GM12892 (cell line): ENCODE results near the gene BMP3. TPM values are rescaled to one million over a fixed set of nuclear protein-coding genes. Genes with fewer than 3 reads are reported as not detected.
"Not testable (repeated sequence)": the region's sequence is repeated elsewhere in the genome, so short reads cannot be mapped to it uniquely, and the experiment has no call there.

ENCODE experiments used
- DNase-seq: peaks from one replicate; pipeline ENCODE4 v3.0.0; 2011; ENCODE audit not compliant: insufficient read length
- FAIRE-seq: peaks from 2 replicates; lab custom pipeline; 2011; peaks lifted over from hg19 to GRCh38; lab: Jason Lieb, UNC
- POLR2A ChIP-seq: IDR thresholded peaks from 2 replicates; pipeline ENCODE4 v1.6.1; 2011; ENCODE audit warnings: low read depth, low read length, control low read depth
- POLR2AphosphoS5 ChIP-seq: IDR thresholded peaks from 2 replicates; pipeline ENCODE4 v1.6.1; 2011; ENCODE audit warnings: low read depth, low read length, control low read depth
- TAF1 ChIP-seq: IDR thresholded peaks from 2 replicates; pipeline ENCODE4 v1.6.1; 2011; ENCODE audit warnings: low read depth, mild to moderate bottlenecking, control low read depth, low read length, borderline replicate concordance
- polyA plus RNA-seq: library from polyadenylated mRNA; unstranded; fragments of >200 nt; gene quantifications from one replicate; pipeline ENCODE4 v1.2.1, GENCODE V29; 2012; ENCODE audit warnings: missing spikeins, inconsistent platforms; ENCODE audit not compliant: missing spikeins

BMP3 gene, protein sequence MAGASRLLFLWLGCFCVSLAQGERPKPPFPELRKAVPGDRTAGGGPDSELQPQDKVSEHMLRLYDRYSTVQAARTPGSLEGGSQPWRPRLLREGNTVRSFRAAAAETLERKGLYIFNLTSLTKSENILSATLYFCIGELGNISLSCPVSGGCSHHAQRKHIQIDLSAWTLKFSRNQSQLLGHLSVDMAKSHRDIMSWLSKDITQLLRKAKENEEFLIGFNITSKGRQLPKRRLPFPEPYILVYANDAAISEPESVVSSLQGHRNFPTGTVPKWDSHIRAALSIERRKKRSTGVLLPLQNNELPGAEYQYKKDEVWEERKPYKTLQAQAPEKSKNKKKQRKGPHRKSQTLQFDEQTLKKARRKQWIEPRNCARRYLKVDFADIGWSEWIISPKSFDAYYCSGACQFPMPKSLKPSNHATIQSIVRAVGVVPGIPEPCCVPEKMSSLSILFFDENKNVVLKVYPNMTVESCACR
- polyA plus RNA-seq = not detected

DNA sequence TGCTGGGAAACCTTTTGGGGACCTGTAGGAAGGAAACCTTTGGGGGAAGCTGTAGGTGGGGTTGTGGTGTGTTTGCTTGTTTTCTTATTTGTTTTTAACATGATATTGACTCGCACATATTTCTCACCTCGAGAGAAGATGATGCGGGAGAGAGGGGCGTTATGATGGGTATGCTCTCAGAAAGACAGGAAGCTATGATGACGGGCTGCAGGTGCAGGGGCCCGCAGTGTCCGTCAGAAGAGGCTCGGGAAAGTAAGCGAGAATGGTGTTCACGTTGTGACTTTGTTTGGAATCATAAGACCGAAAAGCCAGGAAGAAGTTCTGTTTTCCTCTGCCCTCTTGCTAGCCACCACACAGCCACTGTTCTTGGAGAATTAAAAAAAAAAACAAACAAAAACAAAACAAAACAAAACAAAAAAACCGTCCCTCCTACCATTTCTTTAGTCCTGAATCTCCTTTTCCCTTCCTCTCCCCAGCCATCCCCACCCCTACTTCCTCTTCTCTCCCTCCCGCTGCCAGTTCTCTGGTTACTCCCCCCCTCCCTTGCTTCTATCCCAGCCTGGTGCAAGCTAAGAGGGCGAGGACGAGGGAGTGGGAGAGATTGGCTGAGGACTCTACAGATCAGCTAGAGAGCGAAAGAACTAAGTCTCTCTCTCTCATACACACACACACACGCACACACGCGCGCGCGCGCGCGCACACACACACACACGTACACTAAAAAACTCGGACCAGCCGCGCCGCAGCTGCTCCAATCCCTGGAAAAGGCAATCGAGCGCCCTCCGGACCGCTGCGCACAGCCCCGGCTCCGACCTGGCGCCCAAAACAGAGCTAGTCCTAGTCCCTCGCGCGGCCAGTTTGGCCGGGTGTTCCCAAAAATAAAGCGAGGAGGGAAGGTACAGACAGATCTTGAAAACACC, at the start of gene BMP3:
TSS of gene BMP3 (plus strand) at position 648 of the 920 bp plus-strand sequence. CDS start 577 bp downstream, outside the sequence.
- DNase-seq (no peak), FAIRE-seq (no peak)
- TF ChIP-seq POLR2A = no peak
- TF ChIP-seq POLR2AphosphoS5 = no peak
- TF ChIP-seq TAF1 = no peak

DNA sequence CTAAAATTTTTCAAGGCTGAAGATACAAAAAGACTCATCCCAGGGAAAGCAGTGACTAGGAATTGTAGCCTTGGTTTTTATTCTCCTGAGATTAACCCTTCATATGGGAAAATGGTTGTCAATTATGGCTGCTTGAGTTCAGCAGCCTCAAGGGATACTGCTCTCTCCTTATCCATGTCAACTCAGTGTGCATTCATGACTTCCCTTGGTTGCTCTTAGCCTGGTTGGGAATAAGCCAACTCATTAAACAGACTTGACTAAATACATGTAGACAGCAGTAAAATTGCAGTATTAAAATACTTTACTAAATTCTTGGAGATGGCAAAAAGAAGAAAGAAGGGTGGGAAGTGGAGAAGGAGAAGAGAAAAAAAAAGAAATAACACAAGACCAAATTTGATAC, 44.5 kb upstream of the BMP3 start:
- TF ChIP-seq TAF1 = no peak
- TF ChIP-seq POLR2A = no peak
- no peak for TF ChIP-seq POLR2AphosphoS5
- DNase-seq (no peak), FAIRE-seq (no peak)

DNA sequence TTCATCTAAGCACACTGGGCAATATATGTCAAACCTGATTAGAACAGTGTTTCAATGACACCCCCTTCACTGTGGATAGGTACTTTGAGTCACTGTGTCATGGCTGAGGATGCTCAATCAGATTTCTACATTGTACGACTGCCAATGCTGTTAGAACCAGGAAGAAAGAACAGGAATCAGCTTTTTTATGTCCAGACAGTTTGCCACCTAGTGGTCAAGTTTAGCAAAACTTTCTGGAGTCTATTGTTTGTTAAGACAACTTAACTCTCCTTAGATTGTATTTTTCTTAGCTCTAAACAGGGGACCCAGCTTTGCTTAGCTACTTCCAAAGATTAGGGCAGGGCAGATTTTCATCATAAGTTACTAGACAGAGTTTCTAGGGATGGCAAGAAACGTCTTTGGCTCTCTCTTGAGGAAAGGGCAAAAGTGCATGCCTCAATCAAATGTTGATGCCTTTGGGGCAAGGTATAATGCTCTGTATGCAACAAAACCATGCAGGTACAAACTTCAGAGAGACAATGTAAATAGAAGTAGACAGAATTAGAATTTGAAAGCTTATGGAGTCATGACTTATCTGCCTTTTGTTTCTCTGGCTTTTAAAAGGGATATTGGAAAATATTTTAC, 40.5 kb upstream of the BMP3 start:
- DNase-seq = no peak
- FAIRE-seq = peak; percentile 88
- no peak for TF ChIP-seq POLR2AphosphoS5
- TF ChIP-seq POLR2A = no peak
- TF ChIP-seq TAF1 = no peak

DNA sequence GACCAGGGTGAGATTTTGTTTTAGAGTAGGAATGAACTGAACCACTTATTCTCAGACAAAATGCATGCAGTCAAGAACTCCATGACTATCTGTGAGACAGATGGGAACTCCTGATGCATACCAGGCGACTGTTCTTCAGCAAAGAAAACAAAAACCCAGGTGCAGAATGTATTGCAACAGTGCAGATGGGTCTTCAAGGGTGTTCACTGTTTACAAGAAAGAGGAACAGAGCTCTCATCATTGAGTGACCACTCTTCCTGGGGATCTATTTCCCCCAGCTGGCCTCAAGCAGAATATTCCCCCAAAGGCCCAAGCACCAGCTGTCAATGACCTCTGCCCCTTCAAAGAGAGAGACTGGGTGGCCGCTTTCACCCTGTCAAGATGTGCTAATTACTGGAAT, 39.7 kb upstream of the BMP3 start:
- DNase-seq (no peak), FAIRE-seq (no peak)

DNA sequence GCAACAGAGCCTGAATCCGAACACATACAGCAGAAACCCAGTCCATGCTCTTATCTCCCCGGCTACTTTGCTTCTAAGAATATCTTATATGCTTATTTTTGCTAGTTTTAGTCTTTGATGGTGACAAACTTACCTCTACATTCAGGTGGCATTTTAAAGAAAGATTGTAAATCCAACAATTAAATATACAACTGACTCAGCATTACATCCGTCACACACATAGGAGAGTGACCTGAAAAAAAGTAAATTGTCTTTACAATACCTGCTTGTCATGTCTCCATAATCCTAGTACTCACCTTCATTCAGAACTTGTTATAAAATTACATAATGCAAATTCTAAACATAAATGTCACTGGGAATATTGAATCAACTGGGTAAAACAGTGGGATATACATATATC, 30.6 kb upstream of the BMP3 start:
- FAIRE-seq (no peak), DNase-seq (no peak)
- TF ChIP-seq TAF1 (no peak), POLR2AphosphoS5 (no peak), POLR2A (no peak)

More for the DNA sequence above, 39.7 kb upstream of the BMP3 start:
- TF ChIP-seq POLR2AphosphoS5 (no peak), TAF1 (no peak), POLR2A (no peak)

DNA sequence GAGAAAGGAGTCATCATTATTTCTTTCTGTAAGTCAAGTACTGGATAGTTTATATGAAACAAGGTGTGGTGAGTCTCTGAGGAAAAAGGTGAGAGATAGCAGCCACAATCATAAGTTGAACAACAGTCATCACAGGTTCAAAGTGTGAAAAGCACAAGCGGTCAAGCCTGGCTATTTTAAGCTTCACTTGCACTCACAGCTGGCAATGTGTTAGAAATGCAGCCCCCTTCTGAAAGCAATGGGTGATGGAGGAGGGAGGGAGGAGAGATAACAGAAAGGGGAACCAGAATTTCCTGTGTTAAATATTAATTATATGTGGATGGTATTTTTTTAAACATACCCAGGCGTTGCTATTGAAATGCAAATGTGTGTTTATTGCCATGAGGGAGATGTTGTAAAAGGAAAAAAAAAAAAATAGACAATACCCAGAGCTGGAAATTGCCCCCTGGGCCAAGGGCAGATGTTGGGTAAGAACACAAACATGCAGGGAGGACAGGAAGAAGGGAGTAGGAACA, 26.9 kb upstream of the BMP3 start:
- no peak for DNase-seq
- TF ChIP-seq TAF1 (no peak), POLR2AphosphoS5 (no peak), POLR2A (no peak)
- no peak for FAIRE-seq

DNA sequence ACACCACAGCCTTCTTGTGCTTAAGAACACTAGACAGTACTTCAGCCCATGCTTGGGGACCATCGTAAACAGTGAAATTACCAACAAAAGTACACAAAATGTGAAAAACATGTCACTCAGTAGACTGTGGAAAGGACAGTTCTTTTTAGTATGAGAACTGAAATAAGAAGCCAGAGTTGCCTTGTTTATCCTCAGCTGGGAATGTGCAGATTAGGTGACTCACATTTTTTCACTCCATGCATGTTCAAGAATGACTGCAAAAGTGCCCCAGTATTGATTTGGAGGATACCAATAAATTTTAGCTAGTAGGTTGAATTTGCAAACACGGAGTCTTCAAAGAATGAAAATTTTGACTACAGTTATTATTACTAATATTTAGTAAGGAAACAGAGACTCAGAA, 23.1 kb upstream of the BMP3 start:
- no peak for DNase-seq
- TF ChIP-seq POLR2A (no peak), POLR2AphosphoS5 (no peak), TAF1 (no peak)
- no peak for FAIRE-seq

DNA sequence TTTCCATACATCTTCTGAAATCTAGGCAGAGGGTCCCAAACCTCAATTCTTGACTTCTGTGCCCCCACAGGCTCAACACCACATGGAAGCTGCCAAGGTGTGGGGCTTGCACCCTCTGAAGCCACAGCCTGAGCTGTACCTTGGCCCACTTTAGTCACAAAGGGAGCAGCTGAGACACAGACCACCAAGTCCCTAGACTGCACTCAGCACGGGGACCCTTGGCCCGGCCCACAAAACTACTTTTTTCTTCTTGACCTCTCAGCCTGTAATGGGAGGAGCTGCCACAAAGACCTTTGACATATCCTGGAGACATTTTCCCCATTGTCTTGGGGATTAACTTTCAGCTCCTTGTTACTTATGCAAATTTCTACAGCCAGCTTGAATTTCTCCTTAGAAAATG, 13.9 kb upstream of the BMP3 start:
- not testable (repeated sequence) for DNase-seq, FAIRE-seq

DNA sequence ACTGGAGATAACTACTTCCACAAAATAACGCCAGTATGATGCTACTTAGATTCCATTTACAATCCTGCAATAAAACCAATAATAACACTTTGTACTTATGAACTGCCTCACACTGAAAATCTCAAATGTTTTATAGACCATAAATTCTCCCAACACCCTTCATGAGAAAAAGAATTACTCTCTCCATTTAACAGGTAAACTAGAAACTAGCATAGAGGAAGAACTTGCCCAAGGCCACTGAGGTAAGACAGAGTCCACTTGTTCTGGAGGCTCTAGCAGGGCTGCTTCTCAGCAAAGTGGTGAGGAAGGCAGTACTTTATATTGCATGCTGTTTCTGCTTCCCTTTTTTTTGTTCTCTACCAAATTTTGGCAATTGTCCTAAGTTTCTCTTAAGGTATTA, 11.5 kb upstream of the BMP3 start:
- FAIRE-seq (no peak), DNase-seq (no peak)
- TF ChIP-seq POLR2A (no peak), POLR2AphosphoS5 (no peak), TAF1 (no peak)

DNA sequence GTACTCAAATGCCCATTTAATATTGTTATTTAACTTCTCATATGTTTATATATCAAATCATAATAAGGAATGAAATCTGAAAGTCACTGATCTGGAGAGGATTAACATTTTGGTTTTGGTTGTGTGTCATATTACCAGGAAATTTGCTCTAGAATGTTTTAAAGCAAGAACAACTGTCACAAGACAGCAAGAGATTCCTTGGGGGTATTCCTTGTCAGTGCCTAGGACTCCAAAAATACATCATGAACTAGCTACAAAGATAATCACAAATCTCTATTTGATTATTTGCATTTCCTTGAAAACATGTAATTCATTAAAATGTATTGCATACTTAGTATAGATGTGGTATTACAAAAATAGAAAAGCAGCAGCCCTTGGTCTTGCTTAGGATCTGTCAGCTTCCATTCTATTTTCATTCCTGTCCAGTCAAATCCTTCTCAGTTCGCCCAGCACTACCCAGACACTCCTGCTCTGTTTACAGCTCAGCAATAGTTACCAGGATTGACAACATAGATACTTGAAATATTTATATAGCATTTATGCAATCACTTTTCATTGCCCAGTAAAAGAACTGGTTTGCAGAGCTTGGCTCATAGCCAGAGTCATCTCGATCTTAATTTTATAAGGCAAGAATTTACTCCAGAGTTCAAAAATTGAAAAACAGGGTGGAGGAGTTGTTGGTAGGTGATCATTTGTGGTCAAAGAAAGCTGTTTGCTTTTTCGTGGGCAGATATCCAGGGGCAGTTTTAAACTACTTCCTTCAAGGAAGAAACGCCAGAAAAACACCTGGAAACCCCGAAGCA, 9.2 kb upstream of the BMP3 start:
- no peak for TF ChIP-seq POLR2A
- DNase-seq (no peak), FAIRE-seq (no peak)
